Right ventricle myocardium inferior (tissue), 1 donor: ENCODE measurements around the gene VANGL2. TPM values are rescaled to one million over a fixed set of nuclear protein-coding genes. Genes with fewer than 3 reads are reported as not detected.

Experiments
- ATAC-seq: fragments of 200-7000 bp; cut with Tn5 transposase; one replicate; pipeline ENCODE4 v1.9.1; 2020; ENCODE audit warnings: mild to moderate bottlenecking, moderate library complexity
- DNase-seq: peaks from one replicate; pipeline ENCODE4 v3.0.0; 2021; ENCODE audit errors: missing footprints
- intact Hi-C: fragments of 100-400 bp; cut with DNase I; formaldehyde crosslinking; loops from one replicate; pipeline ENCODE4 v1.11.0; 2022
- total RNA-seq: library from RNA; stranded (reverse); fragmentation: NEBNext Ultra II Directional; extraction: Animal tissue kit (Norgen Biotek cat#: 25700); gene quantifications from one replicate; pipeline ENCODE4 v1.2.1, GENCODE V29; 2021
- donor health status: DM: no; HTN: yes; CAD: no; lungs with severe emphysema.

VANGL2 gene
- total RNA-seq, 1 donor from 2014 or later, result 2.0 TPM

DNA sequence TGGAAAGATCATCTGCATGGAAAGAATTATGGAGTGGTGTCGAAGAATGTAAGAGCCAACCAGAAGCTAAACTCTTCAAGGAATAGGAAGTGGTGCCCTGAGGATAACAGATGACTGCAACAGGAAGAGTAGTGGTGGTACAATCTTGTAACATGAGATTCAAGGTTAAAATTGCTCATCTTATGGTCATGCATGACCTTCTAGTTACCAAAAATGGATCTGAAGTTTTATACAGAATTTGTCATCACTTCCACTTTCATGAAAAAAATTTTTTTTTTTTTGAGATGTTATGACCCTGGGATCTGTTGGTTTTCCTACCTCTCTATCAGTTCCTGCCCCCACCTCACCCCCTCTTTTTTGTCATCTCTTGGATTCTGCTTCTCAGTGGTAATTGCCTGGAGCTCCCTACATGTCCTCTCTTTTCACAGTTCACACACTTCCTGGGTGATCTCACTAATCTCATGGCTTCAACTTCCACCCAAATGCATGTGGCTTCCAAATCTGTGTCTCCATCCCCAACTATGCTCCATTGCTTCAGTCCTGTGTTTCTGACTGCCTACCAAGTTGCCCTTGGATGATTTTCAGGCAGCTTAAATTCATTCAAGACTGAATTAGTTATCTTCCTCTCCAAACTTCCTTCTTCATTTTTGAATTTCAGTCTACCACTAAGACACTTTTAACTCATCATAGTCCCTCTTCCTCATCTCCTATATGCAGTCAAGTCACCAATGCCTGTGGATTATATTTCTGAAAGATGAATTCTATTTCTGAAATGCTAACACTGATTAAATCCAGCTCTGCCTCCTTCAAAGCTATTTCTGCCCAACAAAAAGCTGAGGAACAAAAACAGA is 74.3 kb downstream of the VANGL2 start:
- DNase-seq, result no peak
- no peak for ATAC-seq
- intact Hi-C loops, result no loop called here

Other genes starting within 250 kb of the VANGL2 start
- gene ATP1A4, start 249.0 kb upstream of the VANGL2 start, total RNA-seq, result not detected
- gene CASQ1, start 210.0 kb upstream of the VANGL2 start, total RNA-seq, result 27.0 TPM
- gene PEA15, start 195.2 kb upstream of the VANGL2 start, total RNA-seq, result 283 TPM
- 142 TPM for gene DCAF8, start 138.0 kb upstream of the VANGL2 start, total RNA-seq
- gene PEX19, start 115.4 kb upstream of the VANGL2 start, total RNA-seq, result 102 TPM
- gene COPA, start 57.3 kb upstream of the VANGL2 start, total RNA-seq, result 84.2 TPM
- 66.7 TPM for gene NCSTN, start 57.2 kb upstream of the VANGL2 start, total RNA-seq
- gene NHLH1, start 33.5 kb upstream of the VANGL2 start, total RNA-seq, result not detected
- gene SLAMF6, start 122.7 kb downstream of the VANGL2 start, total RNA-seq, result 0.46 TPM
- gene CD84, start 178.9 kb downstream of the VANGL2 start, total RNA-seq, result 3.4 TPM
- gene SLAMF1, start 246.5 kb downstream of the VANGL2 start, total RNA-seq, result 0.24 TPM